GM23338 (cell line): ENCODE data around the gene STK39. TPM values are rescaled to one million over a fixed set of nuclear protein-coding genes. Genes with fewer than 3 reads are reported as not detected.
"Not testable (repeated sequence)": the region's sequence is repeated elsewhere in the genome, so short reads cannot be mapped to it uniquely, and the experiment has no call there.

Experiments used
- ATAC-seq: fragments of 200-7000 bp; cut with Tn5 transposase; 3 replicates; pipeline ENCODE4 v1.9.1; 2020
- DNase-seq: peaks from one replicate; pipeline ENCODE4 v3.0.0-alpha.2; 2015; ENCODE audit warnings: low spot score
- H2AFZ ChIP-seq: fragments of 200-600 bp; sonication (generic); 2 replicates; pipeline ENCODE4 v1.8.0; 2016; ENCODE audit warnings: antibody characterized with exemption, mild to moderate bottlenecking, moderate library complexity
- H3F3A ChIP-seq: fragments of 200-600 bp; sonication (generic); replicated peaks from 2 replicates; pipeline ENCODE4 v1.8.0; 2017; ENCODE audit warnings: antibody characterized with exemption, mixed run types, low read depth
- H3K27ac ChIP-seq: fragments of 200-600 bp; sonication (generic); 2 replicates; pipeline ENCODE4 v1.6.1; 2016; ENCODE audit warnings: low read depth
- H3K27me3 ChIP-seq: fragments of 200-600 bp; sonication (generic); 2 replicates; pipeline ENCODE4 v1.8.0; 2016; ENCODE audit warnings: mild to moderate bottlenecking, mixed run types, moderate library complexity; ENCODE audit not compliant: insufficient read depth
- H3K36me3 ChIP-seq: fragments of 200-600 bp; sonication (generic); 2 replicates; pipeline ENCODE4 v1.8.0; 2016; ENCODE audit warnings: mild to moderate bottlenecking; ENCODE audit not compliant: insufficient read depth
- H3K4me1 ChIP-seq: fragments of 200-600 bp; sonication (generic); 2 replicates; pipeline ENCODE4 v1.8.0; 2016; ENCODE audit warnings: mild to moderate bottlenecking, moderate library complexity; ENCODE audit not compliant: insufficient read depth
- H3K4me2 ChIP-seq: fragments of 200-600 bp; sonication (generic); 2 replicates; pipeline ENCODE4 v1.7.1; 2017; ENCODE audit warnings: mixed run types
- H3K4me3 ChIP-seq: fragments of 200-600 bp; sonication (generic); 2 replicates; pipeline ENCODE4 v1.6.1; 2016; ENCODE audit warnings: mixed run types
- H3K79me2 ChIP-seq: fragments of 200-600 bp; sonication (generic); replicated peaks from 2 replicates; pipeline ENCODE4 v1.8.0; 2017; ENCODE audit warnings: mild to moderate bottlenecking; ENCODE audit not compliant: insufficient read depth
- H3K9me2 ChIP-seq: fragments of 200-600 bp; sonication (generic); 2 replicates; pipeline ENCODE4 v1.8.0; 2017; ENCODE audit not compliant: insufficient read depth
- H4K20me1 ChIP-seq: fragments of 200-600 bp; sonication (generic); replicated peaks from 2 replicates; pipeline ENCODE4 v1.8.0; 2017; ENCODE audit warnings: mild to moderate bottlenecking; ENCODE audit not compliant: insufficient read depth
- H3K27ac Mint-ChIP-seq: 2 replicates; pipeline ENCODE4 v1.8.0; 2020; ENCODE audit warnings: inconsistent platforms, mild to moderate bottlenecking, moderate library complexity, mixed read lengths
- H3K27me3 Mint-ChIP-seq: 3 replicates; pipeline ENCODE4 v1.8.0; 2022; ENCODE audit warnings: low read depth, mild to moderate bottlenecking, moderate library complexity, mixed read lengths, inconsistent platforms; ENCODE audit not compliant: insufficient read depth, poor library complexity
- H3K36me3 Mint-ChIP-seq: 3 replicates; pipeline ENCODE4 v1.8.0; 2021; ENCODE audit warnings: low read depth, mild to moderate bottlenecking, inconsistent platforms, moderate library complexity, mixed read lengths
- H3K4me1 Mint-ChIP-seq: 3 replicates; pipeline ENCODE4 v1.8.0; 2020; ENCODE audit warnings: mild to moderate bottlenecking, inconsistent platforms, mixed read lengths
- H3K4me3 Mint-ChIP-seq: 3 replicates; pipeline ENCODE4 v1.8.0; 2021; ENCODE audit warnings: moderate library complexity, mild to moderate bottlenecking, inconsistent platforms, mixed read lengths
- H3K9me3 Mint-ChIP-seq: 3 replicates; pipeline ENCODE4 v1.8.0; 2020; ENCODE audit warnings: moderate library complexity, mild to moderate bottlenecking, inconsistent platforms, mixed read lengths
- CREB1 ChIP-seq: fragments of 250-450 bp; sonication (Bioruptor Pico); IDR thresholded peaks from 2 replicates; pipeline ENCODE4 v1.5.0; 2020; ENCODE audit warnings: low read depth, mild to moderate bottlenecking, moderate library complexity
- CTCF ChIP-seq, 2 experiments: fragments of 200-600 bp in 1 of 2; sonication (generic) in 1 of 2; conservative IDR thresholded peaks; 2 replicates each; pipeline versions ENCODE4 v1.5.1 to v1.6.1; 2016 to 2017; ENCODE audit warnings: antibody characterized with exemption in 2 of 2, low read depth in 2 of 2, mild to moderate bottlenecking in 2 of 2, moderate library complexity in 1 of 2
- EZH2 ChIP-seq: fragments of 200-600 bp; sonication (generic); IDR thresholded peaks from one replicate; pipeline ENCODE4 v1.8.0; 2017; ENCODE audit warnings: antibody characterized with exemption, mild to moderate bottlenecking, low read depth; ENCODE audit not compliant: unreplicated experiment
- EZH2phosphoT487 ChIP-seq: fragments of 200-600 bp; sonication (generic); IDR thresholded peaks from one replicate; pipeline ENCODE4 v1.8.1; 2018; ENCODE audit warnings: antibody characterized with exemption; ENCODE audit not compliant: unreplicated experiment
- JUNB ChIP-seq: IDR thresholded peaks from one replicate; pipeline ENCODE4 v1.6.1; 2016; ENCODE audit warnings: antibody characterized with exemption; ENCODE audit not compliant: unreplicated experiment
- NANOG ChIP-seq: IDR thresholded peaks from 2 replicates; pipeline ENCODE4 v1.6.1; 2016; ENCODE audit warnings: antibody characterized with exemption, borderline replicate concordance
- REST ChIP-seq: IDR thresholded peaks from one replicate; pipeline ENCODE4 v1.6.1; 2018; ENCODE audit warnings: antibody characterized with exemption; ENCODE audit not compliant: unreplicated experiment
- STAT1 ChIP-seq: IDR thresholded peaks from one replicate; pipeline ENCODE4 v1.6.1; 2016; ENCODE audit warnings: antibody characterized with exemption; ENCODE audit not compliant: unreplicated experiment
- ZNF114 ChIP-seq: fragments of 250-450 bp; sonication (Bioruptor Pico); IDR thresholded peaks from 2 replicates; pipeline ENCODE4 v1.5.0; 2020; ENCODE audit warnings: mild to moderate bottlenecking, moderate library complexity
- ZNF331 ChIP-seq: fragments of 250-450 bp; sonication (Bioruptor Pico); IDR thresholded peaks from 2 replicates; pipeline ENCODE4 v1.5.0; 2020; ENCODE audit warnings: low read depth, mild to moderate bottlenecking, moderate library complexity
- ZNF462 ChIP-seq: fragments of 250-450 bp; sonication (Bioruptor Pico); IDR thresholded peaks from 2 replicates; pipeline ENCODE4 v1.5.0; 2020; ENCODE audit warnings: mild to moderate bottlenecking, moderate library complexity
- polyA plus RNA-seq: library from polyadenylated mRNA; unstranded; fragments of >200 nt; fragmentation: Nextera tagmentation; extraction: Ambion mirVana; gene quantifications from 2 replicates; pipeline ENCODE4 v1.2.1, GENCODE V29; 2016
- total RNA-seq: library from RNA; depleted of rRNA; stranded (reverse); fragments of >200 nt; shearing (Covaris generic); gene quantifications from 2 replicates; pipeline ENCODE4 v1.2.3, GENCODE V29; 2014

STK39 gene
- total and polyA plus RNA-seq, 2 experiments from 2014 or later: 9.5 to 16.9 TPM

GRCh38 chr2:168262926-168263325 is 15.5 kb upstream of the STK39 start:
- not testable (repeated sequence) for H4K20me1 ChIP-seq, H3K4me1 ChIP-seq, H3K9me2 ChIP-seq, H3K4me1 Mint-ChIP-seq, H2AFZ ChIP-seq, H3F3A ChIP-seq, DNase-seq, H3K79me2 ChIP-seq, H3K27ac Mint-ChIP-seq, H3K27ac ChIP-seq, H3K36me3 ChIP-seq, H3K4me3 ChIP-seq, H3K4me3 Mint-ChIP-seq, ATAC-seq, H3K27me3 ChIP-seq, H3K27me3 Mint-ChIP-seq, H3K4me2 ChIP-seq
- H3K9me3 Mint-ChIP-seq: peaks cover 20% of the 10 kb centered on the region
- H3K36me3 Mint-ChIP-seq: peaks cover 11% of the 10 kb centered on the region

- Histone ChIP-seq H3K9me2 (no peaks in the 10 kb centered on the region), H3K27me3 (no peaks in the 10 kb centered on the region), H3K4me2 (no peak overlapping the region), H3F3A (no peaks in the 10 kb centered on the region; the same call in 1 of the 2 replicates), H3K27ac (no peak overlapping the region), H3K4me1 (no peaks in the 10 kb centered on the region), H3K79me2 (no peaks in the 10 kb centered on the region), H3K36me3 (no peaks in the 10 kb centered on the region), H2AFZ (no peak overlapping the region), H4K20me1 (no peaks in the 10 kb centered on the region), H3K4me3 (no peak overlapping the region)
- Mint-ChIP-seq H3K4me3 (no peak overlapping the region), H3K36me3 (peaks cover 11% of the 10 kb centered on the region), H3K9me3 (peaks cover 20% of the 10 kb centered on the region), H3K27me3 (no peaks in the 10 kb centered on the region), H3K27ac (no peak overlapping the region), H3K4me1 (no peaks in the 10 kb centered on the region)
- no peak for DNase-seq
- no peak for ATAC-seq
- TF ChIP-seq ZNF462 (CRISPR knock-in tag): no peak
- no peak for TF ChIP-seq CTCF (conservative IDR thresholded peaks at IDR 0.05; ENCODE audit: low read depth in 2 of 2)
- TF ChIP-seq ZNF331 (CRISPR knock-in tag): no peak
- TF ChIP-seq EZH2phosphoT487: no peak
- TF ChIP-seq CREB1 (CRISPR knock-in tag): no peak
- no peak for TF ChIP-seq ZNF114 (CRISPR knock-in tag)
- no peak for TF ChIP-seq EZH2
- TF ChIP-seq STAT1: no peak
- no peak for TF ChIP-seq JUNB
- TF ChIP-seq NANOG: no peak
- no peak for TF ChIP-seq REST
Observed at GRCh38 chr2:168256448-168256847, 9.1 kb upstream of the STK39 start.
